GM23338 (cell line): Measurements from ENCODE around the gene USP6NL. TPM values are rescaled to one million over a fixed set of nuclear protein-coding genes. Genes with fewer than 3 reads are reported as not detected.

Experiments used
- ATAC-seq: fragments of 200-7000 bp; cut with Tn5 transposase; 3 replicates; pipeline ENCODE4 v1.9.1; 2020
- DNase-seq: peaks from one replicate; pipeline ENCODE4 v3.0.0-alpha.2; 2015; ENCODE audit warnings: low spot score
- H2AFZ ChIP-seq: fragments of 200-600 bp; sonication (generic); 2 replicates; pipeline ENCODE4 v1.8.0; 2016; ENCODE audit warnings: antibody characterized with exemption, mild to moderate bottlenecking, moderate library complexity
- H3F3A ChIP-seq: fragments of 200-600 bp; sonication (generic); replicated peaks from 2 replicates; pipeline ENCODE4 v1.8.0; 2017; ENCODE audit warnings: antibody characterized with exemption, mixed run types, low read depth
- H3K27ac ChIP-seq: fragments of 200-600 bp; sonication (generic); 2 replicates; pipeline ENCODE4 v1.6.1; 2016; ENCODE audit warnings: low read depth
- H3K27me3 ChIP-seq: fragments of 200-600 bp; sonication (generic); 2 replicates; pipeline ENCODE4 v1.8.0; 2016; ENCODE audit warnings: mild to moderate bottlenecking, mixed run types, moderate library complexity; ENCODE audit not compliant: insufficient read depth
- H3K36me3 ChIP-seq: fragments of 200-600 bp; sonication (generic); 2 replicates; pipeline ENCODE4 v1.8.0; 2016; ENCODE audit warnings: mild to moderate bottlenecking; ENCODE audit not compliant: insufficient read depth
- H3K4me1 ChIP-seq: fragments of 200-600 bp; sonication (generic); 2 replicates; pipeline ENCODE4 v1.8.0; 2016; ENCODE audit warnings: mild to moderate bottlenecking, moderate library complexity; ENCODE audit not compliant: insufficient read depth
- H3K4me2 ChIP-seq: fragments of 200-600 bp; sonication (generic); 2 replicates; pipeline ENCODE4 v1.7.1; 2017; ENCODE audit warnings: mixed run types
- H3K4me3 ChIP-seq: fragments of 200-600 bp; sonication (generic); 2 replicates; pipeline ENCODE4 v1.6.1; 2016; ENCODE audit warnings: mixed run types
- H3K79me2 ChIP-seq: fragments of 200-600 bp; sonication (generic); replicated peaks from 2 replicates; pipeline ENCODE4 v1.8.0; 2017; ENCODE audit warnings: mild to moderate bottlenecking; ENCODE audit not compliant: insufficient read depth
- H3K9me2 ChIP-seq: fragments of 200-600 bp; sonication (generic); 2 replicates; pipeline ENCODE4 v1.8.0; 2017; ENCODE audit not compliant: insufficient read depth
- H4K20me1 ChIP-seq: fragments of 200-600 bp; sonication (generic); replicated peaks from 2 replicates; pipeline ENCODE4 v1.8.0; 2017; ENCODE audit warnings: mild to moderate bottlenecking; ENCODE audit not compliant: insufficient read depth
- H3K27ac Mint-ChIP-seq: 2 replicates; pipeline ENCODE4 v1.8.0; 2020; ENCODE audit warnings: inconsistent platforms, mild to moderate bottlenecking, moderate library complexity, mixed read lengths
- H3K27me3 Mint-ChIP-seq: 3 replicates; pipeline ENCODE4 v1.8.0; 2022; ENCODE audit warnings: low read depth, mild to moderate bottlenecking, moderate library complexity, mixed read lengths, inconsistent platforms; ENCODE audit not compliant: insufficient read depth, poor library complexity
- H3K36me3 Mint-ChIP-seq: 3 replicates; pipeline ENCODE4 v1.8.0; 2021; ENCODE audit warnings: low read depth, mild to moderate bottlenecking, inconsistent platforms, moderate library complexity, mixed read lengths
- H3K4me1 Mint-ChIP-seq: 3 replicates; pipeline ENCODE4 v1.8.0; 2020; ENCODE audit warnings: mild to moderate bottlenecking, inconsistent platforms, mixed read lengths
- H3K4me3 Mint-ChIP-seq: 3 replicates; pipeline ENCODE4 v1.8.0; 2021; ENCODE audit warnings: moderate library complexity, mild to moderate bottlenecking, inconsistent platforms, mixed read lengths
- H3K9me3 Mint-ChIP-seq: 3 replicates; pipeline ENCODE4 v1.8.0; 2020; ENCODE audit warnings: moderate library complexity, mild to moderate bottlenecking, inconsistent platforms, mixed read lengths
- CTCF ChIP-seq, 2 experiments: fragments of 200-600 bp in 1 of 2; sonication (generic) in 1 of 2; conservative IDR thresholded peaks; 2 replicates each; pipeline versions ENCODE4 v1.5.1 to v1.6.1; 2016 to 2017; ENCODE audit warnings: antibody characterized with exemption in 2 of 2, low read depth in 2 of 2, mild to moderate bottlenecking in 2 of 2, moderate library complexity in 1 of 2
- EZH2phosphoT487 ChIP-seq: fragments of 200-600 bp; sonication (generic); IDR thresholded peaks from one replicate; pipeline ENCODE4 v1.8.1; 2018; ENCODE audit warnings: antibody characterized with exemption; ENCODE audit not compliant: unreplicated experiment
- JUNB ChIP-seq: IDR thresholded peaks from one replicate; pipeline ENCODE4 v1.6.1; 2016; ENCODE audit warnings: antibody characterized with exemption; ENCODE audit not compliant: unreplicated experiment
- NANOG ChIP-seq: IDR thresholded peaks from 2 replicates; pipeline ENCODE4 v1.6.1; 2016; ENCODE audit warnings: antibody characterized with exemption, borderline replicate concordance
- POLR2AphosphoS5 ChIP-seq: IDR thresholded peaks from 2 replicates; pipeline ENCODE4 v1.6.1; 2016; ENCODE audit warnings: antibody characterized with exemption, low read depth
- STAT1 ChIP-seq: IDR thresholded peaks from one replicate; pipeline ENCODE4 v1.6.1; 2016; ENCODE audit warnings: antibody characterized with exemption; ENCODE audit not compliant: unreplicated experiment
- ZNF114 ChIP-seq: fragments of 250-450 bp; sonication (Bioruptor Pico); IDR thresholded peaks from 2 replicates; pipeline ENCODE4 v1.5.0; 2020; ENCODE audit warnings: mild to moderate bottlenecking, moderate library complexity
- ZNF331 ChIP-seq: fragments of 250-450 bp; sonication (Bioruptor Pico); IDR thresholded peaks from 2 replicates; pipeline ENCODE4 v1.5.0; 2020; ENCODE audit warnings: low read depth, mild to moderate bottlenecking, moderate library complexity
- ZNF462 ChIP-seq: fragments of 250-450 bp; sonication (Bioruptor Pico); IDR thresholded peaks from 2 replicates; pipeline ENCODE4 v1.5.0; 2020; ENCODE audit warnings: mild to moderate bottlenecking, moderate library complexity
- polyA plus RNA-seq: library from polyadenylated mRNA; unstranded; fragments of >200 nt; fragmentation: Nextera tagmentation; extraction: Ambion mirVana; gene quantifications from 2 replicates; pipeline ENCODE4 v1.2.1, GENCODE V29; 2016
- total RNA-seq: library from RNA; depleted of rRNA; stranded (reverse); fragments of >200 nt; shearing (Covaris generic); gene quantifications from 2 replicates; pipeline ENCODE4 v1.2.3, GENCODE V29; 2014

USP6NL gene
- total and polyA plus RNA-seq, 2 experiments from 2014 or later, result 8.1 to 29.7 TPM

GRCh38 chr10:11435581-11435981 is 175.9 kb downstream of the USP6NL start (continued):
- no peak for TF ChIP-seq CTCF (conservative IDR thresholded peaks at IDR 0.05; ENCODE audit: low read depth in 2 of 2)

GRCh38 chr10:11434324-11434723 is 177.1 kb downstream of the USP6NL start:
- Histone ChIP-seq H3K36me3 (no peaks in the 10 kb centered on the region), H3K9me2 (0 out of 2 replicates have a peak, but pooled peaks cover 2% of the 10 kb centered on the region), H3K79me2 (no peaks in the 10 kb centered on the region), H3K27ac (no peak overlapping the region), H2AFZ (0 out of 2 replicates have a peak overlapping the region, but pooled peaks have one; percentile 81), H3F3A (0 out of 2 replicates have a peak, but pooled peaks cover 4% of the 10 kb centered on the region), H3K4me3 (no peak overlapping the region), H4K20me1 (no peaks in the 10 kb centered on the region), H3K27me3 (no peaks in the 10 kb centered on the region), H3K4me2 (no peak overlapping the region), H3K4me1 (peaks cover 51% of the 10 kb centered on the region)
- ATAC-seq, result peak; percentile 47
- Mint-ChIP-seq H3K27ac (peak overlapping the region; percentile 50; the same call in 1 of the 2 replicates), H3K4me1 (peaks cover 49% of the 10 kb centered on the region), H3K27me3 (peaks cover 11% of the 10 kb centered on the region), H3K36me3 (peaks cover 3% of the 10 kb centered on the region), H3K4me3 (no peak overlapping the region), H3K9me3 (peaks cover 6% of the 10 kb centered on the region; the same call in 2 of the 3 replicates)
- peak; percentile 65 to 86 for TF ChIP-seq CTCF (conservative IDR thresholded peaks at IDR 0.05; ENCODE audit: low read depth in 2 of 2)
- no peak for TF ChIP-seq ZNF114 (CRISPR knock-in tag)
- TF ChIP-seq NANOG, result no peak
- DNase-seq, result peak; percentile 74

GRCh38 chr10:11433657-11434056 is 177.8 kb downstream of the USP6NL start:
- H3K4me3 Mint-ChIP-seq, result no peak overlapping the region
- no peak for DNase-seq
- TF ChIP-seq POLR2AphosphoS5 (no peak), ZNF331 (CRISPR knock-in tag) (no peak), ZNF114 (CRISPR knock-in tag) (no peak), EZH2phosphoT487 (no peak), JUNB (no peak), STAT1 (no peak), ZNF462 (CRISPR knock-in tag) (no peak)

More at GRCh38 chr10:11433657-11434056, 177.8 kb downstream of the USP6NL start:
- no peak overlapping the region for H3K4me2 ChIP-seq
- Mint-ChIP-seq H3K27me3 (peaks cover 8% of the 10 kb centered on the region), H3K27ac (no peak overlapping the region), H3K4me1 (peaks cover 49% of the 10 kb centered on the region), H3K9me3 (peaks cover 12% of the 10 kb centered on the region; the same call in 2 of the 3 replicates), H3K36me3 (peaks cover 8% of the 10 kb centered on the region)
- no peaks in the 10 kb centered on the region for H4K20me1 ChIP-seq
- H3K4me3 ChIP-seq, result no peak overlapping the region
- no peaks in the 10 kb centered on the region for H3K79me2 ChIP-seq
- no peak overlapping the region for H2AFZ ChIP-seq
- H3K27ac ChIP-seq, result no peak overlapping the region
- H3K4me1 ChIP-seq, result peaks cover 51% of the 10 kb centered on the region
- ATAC-seq, result no peak
- H3K27me3 ChIP-seq, result no peaks in the 10 kb centered on the region
- no peaks in the 10 kb centered on the region for H3K36me3 ChIP-seq
- H3K9me2 ChIP-seq, result 0 out of 2 replicates have a peak, but pooled peaks cover 2% of the 10 kb centered on the region
- H3F3A ChIP-seq, result 0 out of 2 replicates have a peak, but pooled peaks cover 4% of the 10 kb centered on the region
